NCI-H69 (cell line): Measurements from ENCODE around the gene TAPT1.
A peak's percentile ranks its signal among the peaks of the same experiment; 100 is the strongest.
"Not testable (repeated sequence)": the region's sequence is repeated elsewhere in the genome, so short reads cannot be mapped to it uniquely, and the experiment has no call there.

ENCODE experiments used
- DNase-seq: peaks from one replicate; lab custom pipeline; 2025; lab: John Stamatoyannopoulos, UW

TAPT1 gene

GRCh38 chr4:16169490-16169889, 56.8 kb downstream of the TAPT1 start:
- no peak for DNase-seq

GRCh38 chr4:16168710-16169388, 57.4 kb downstream of the TAPT1 start:
- DNase-seq, result no peak

DNA sequence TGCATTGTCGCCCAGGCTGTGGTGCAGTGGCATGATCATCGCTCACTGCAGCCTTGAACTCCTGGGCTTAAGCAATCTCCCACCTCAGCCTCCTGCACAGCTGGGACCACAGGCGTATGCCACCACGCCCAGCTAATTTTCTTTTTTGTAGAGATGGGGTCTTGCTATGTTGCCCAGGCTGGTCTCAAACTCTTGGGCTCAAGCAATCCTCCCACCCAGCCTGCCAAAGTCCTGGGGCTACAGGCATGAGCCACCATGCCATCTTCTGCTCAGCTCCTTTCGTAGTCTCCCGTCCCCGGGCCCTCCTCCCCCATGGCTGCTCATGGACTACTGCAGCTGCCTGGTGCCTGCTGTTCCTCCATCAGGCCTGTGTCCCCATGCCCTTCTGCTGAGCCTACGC, 58.1 kb downstream of the TAPT1 start:
- no peak for DNase-seq

- no peak for DNase-seq
Measured at GRCh38 chr4:16165931-16166330, 60.3 kb downstream of the TAPT1 start.

- no peak for DNase-seq
Measured at GRCh38 chr4:16162891-16163290, 63.4 kb downstream of the TAPT1 start.

DNA sequence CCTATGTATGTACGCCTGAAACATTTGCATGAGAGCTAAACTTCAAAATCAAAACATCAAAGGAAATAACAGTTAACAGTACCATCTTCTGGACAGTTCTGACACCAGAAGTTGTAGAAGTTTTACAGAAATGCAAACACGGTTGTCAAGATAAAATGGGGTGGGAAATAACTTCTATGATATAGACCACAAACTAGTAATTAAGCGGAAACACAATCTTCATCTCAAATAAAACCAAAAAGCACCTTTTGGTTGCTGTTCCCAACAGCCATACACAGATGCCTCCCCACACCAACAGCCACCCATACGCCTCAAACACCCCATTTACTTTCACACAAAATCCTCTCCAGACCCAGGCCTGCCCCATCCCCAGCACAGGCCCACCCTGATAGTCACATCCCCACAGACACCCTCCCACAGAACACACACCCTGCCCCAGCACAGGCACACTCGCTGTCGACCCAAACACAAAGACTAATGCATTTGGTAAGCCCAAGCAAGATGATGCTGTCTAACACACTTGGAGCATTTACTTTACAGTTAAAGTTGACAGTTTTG, 64.3 kb downstream of the TAPT1 start:
- no peak for DNase-seq

DNA sequence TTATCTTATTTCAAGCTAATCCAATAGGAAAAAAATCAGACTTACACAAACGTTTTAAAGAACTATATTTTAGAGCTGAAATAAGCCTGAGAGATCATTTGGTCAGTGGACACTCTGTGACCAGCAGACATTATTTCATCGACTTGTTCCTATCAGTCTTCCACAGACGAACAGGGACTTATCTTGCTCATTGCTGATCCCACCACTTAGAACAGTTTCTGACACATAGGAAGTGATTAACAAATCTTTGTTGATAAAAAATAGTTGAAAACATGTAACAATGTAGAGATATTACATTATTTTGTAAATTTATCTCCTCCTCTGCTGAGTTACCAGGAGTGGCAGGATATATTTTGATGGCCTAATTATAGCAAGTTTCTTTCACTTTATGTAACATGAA, 65.8 kb downstream of the TAPT1 start:
- no peak for DNase-seq

DNA sequence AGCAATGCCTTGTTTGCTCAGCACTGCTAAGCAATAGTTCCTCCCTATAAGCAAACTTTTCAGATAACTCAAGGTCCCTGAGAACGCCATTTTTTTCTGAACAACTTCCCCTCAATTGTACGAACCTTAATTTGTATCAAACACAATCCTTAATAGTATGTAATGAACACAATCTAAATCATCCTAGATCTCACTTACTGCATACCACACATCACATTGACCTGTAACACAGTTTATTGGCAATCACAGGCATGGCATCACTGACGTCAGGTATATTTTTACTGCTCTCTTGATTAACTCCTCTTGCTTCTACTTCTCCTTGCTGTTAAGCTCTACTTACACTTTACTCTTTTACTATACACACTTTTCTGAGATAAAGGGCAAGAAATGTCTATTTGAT, 67.0 kb downstream of the TAPT1 start:
- no peak for DNase-seq

- DNase-seq, result no peak
Measured at GRCh38 chr4:16158504-16158852, 67.8 kb downstream of the TAPT1 start.

DNA sequence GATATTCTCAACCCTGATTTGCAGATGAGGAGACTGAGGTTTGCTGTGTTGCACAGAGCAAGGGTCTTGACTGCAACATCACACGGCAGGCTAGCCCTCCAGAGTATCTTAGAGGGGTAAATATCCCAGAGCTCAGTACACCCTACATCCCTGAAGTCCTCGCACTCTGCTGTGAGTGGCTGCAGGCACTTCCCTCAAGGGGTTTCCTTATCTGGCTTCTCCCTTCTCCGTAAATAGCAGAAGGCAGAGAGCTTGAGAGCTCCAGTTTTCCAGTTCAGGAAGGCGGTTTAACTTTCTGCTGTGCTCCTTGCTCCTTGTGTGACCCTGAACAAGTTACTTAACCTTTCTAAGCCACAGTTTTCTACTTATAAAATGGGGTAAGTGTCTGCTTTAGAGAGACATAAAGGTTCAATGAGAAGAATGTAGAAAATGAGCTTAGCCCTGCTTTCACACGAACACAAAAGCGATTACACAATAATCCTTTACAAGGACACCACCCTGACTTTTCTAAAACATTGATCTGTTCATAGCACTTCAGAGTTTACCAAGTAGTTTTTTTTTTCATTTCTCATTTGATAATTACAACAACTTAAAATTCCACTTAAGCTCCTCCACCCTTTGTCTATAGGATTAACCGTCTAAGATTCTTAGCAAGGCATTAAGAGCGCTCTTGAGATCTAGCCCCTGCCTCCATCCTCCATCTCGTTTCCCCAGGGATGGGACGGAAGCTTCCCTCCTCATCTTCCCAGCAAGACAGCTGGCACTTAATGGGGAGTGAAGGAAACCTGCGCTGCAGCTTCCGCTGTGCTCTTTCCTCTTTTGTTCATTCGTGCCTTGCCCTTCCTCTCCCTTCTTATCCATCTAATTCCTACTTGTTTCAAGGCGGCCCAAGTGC, 68.4 kb downstream of the TAPT1 start:
- DNase-seq, result peak; percentile 11

GRCh38 chr4:16155528-16156169, 70.6 kb downstream of the TAPT1 start:
- peak; percentile 74 for DNase-seq

DNA sequence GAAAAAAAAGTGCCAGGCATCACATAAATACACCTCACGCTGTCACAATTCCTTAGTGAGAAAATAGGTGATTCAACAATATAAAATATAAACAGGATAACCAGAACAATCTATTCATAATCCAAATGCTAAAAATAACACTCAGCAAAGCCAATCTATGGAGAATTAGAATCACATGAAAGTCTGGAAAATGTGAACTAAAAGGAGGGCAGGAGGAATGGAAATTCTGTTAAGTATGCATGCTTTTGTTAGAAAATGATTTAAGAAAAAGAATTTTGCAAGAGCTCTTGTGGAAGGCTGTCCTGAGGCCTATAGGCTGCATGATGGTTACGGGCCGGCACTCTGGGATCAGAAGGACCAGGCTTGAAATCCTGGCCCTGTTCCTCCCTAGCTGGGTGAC, 71.8 kb downstream of the TAPT1 start:
- no peak for DNase-seq

DNA sequence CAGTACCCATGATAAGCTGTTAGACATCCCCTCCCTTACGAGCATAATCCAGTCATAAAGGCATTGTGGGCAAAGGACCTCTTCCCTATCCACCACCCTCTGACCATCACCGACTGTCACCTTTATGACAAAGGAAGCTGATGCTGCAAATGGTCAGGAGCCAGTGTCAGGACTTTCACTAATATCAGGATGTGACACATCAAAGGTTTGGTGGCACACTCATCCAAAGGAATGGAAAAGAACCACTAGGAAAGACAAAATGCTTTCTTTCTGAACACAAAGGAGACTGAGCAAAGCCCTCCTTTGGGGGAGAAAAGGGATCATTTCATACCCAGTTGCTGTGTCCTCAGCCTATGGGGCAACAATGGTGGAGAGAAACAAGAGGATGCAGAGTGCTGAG, 75.6 kb downstream of the TAPT1 start:
- DNase-seq, result no peak

GRCh38 chr4:16144913-16145312, 81.4 kb downstream of the TAPT1 start:
- DNase-seq, result not testable (repeated sequence)

DNA sequence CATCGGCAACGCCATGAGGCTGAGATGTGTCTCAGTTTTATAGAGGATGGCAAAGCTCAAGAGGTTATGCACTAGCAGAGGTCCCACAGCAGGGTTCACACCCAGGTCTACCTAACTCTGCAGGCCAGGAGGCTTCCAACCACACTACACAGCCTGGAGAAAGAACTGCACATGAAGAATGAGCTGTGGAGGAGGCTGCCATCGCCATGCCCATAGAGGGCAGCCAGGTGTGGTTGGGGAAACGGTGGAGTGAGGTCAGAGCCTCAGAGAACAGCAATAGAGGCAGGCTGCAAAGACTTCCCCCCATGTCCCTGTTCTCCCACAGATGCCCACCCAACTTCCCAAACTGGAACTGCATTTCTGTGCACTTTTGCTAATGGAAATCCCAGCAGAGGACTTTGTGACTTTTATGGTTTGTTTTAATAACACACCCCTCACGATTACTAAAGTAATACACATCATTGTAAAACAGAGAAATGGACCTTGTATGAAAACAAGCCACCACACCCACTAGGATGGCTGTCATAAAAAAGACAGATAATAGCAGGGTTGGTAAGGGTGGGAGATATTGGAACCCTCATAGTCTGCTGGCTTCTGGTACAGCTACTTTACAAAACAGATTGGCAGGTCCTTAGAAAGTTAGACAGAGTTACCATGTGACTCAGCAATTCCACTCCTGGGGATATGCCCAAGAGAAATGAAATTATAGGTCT, 83.5 kb downstream of the TAPT1 start:
- no peak for DNase-seq

- DNase-seq, result peak; percentile 26
Measured at GRCh38 chr4:16140879-16141249, 85.4 kb downstream of the TAPT1 start.

GRCh38 chr4:16140231-16140878, 85.9 kb downstream of the TAPT1 start:
- DNase-seq, result no peak

DNA sequence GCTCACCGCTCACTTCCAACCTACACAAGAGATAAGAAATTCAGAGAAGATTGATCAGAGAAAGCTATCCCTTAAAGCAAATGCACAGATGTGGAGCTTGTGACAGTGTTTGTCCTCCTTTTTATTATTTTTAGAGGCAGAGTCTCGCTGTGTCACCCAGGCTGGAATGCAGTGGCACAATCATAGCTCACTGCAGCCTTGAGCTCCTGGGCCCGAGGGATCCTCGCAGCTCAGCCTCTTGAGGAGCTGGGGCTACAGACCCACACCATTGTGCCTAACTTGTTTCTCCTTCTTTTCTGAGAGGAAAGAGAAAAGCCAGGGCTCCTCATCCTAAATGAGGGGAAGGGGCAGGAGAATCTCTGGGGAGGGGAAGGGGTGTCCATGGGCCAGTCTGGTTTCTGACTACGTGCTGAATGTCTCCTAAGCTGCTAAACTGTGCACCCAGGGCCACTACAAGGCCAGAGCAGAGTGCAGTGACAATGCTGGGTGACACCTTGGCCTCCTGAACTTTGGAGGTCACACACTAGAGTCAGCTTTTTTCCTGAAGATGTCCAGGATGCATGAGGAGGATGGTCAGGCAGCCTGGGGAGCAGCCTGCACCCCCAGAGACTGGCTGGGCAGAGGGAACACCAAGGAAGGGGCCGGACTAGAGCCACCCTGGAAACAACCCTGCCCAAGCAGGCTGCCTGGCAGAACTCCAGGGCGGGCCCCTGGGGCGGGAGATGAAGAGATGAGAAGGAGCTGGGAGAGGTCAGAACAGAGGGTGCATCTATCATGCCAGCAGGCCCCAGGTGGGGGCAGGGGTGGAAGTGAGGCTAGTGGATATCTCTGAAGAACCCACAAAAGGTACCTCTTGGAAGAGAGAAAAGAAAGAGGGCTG, 87.0 kb downstream of the TAPT1 start:
- no peak for DNase-seq

DNA sequence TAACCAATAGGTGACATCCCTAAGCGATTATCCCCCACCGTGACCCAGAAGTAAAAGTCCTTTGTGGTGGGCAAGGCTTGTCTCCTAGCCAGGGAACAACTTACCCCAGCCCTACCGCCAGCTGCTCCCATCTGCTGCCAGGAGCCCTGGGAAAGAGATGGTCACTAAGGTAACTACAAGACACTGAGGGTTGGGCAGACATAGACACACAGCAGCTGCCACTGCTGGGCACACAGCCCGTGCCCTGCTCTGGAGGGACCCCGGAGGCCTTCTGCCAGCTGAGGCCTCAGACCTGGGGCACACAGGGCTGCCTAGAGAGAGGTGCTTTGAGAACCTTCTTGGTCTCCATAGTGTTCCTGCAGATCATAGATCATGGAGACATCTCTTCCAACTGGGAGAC, 89.4 kb downstream of the TAPT1 start:
- no peak for DNase-seq

DNA sequence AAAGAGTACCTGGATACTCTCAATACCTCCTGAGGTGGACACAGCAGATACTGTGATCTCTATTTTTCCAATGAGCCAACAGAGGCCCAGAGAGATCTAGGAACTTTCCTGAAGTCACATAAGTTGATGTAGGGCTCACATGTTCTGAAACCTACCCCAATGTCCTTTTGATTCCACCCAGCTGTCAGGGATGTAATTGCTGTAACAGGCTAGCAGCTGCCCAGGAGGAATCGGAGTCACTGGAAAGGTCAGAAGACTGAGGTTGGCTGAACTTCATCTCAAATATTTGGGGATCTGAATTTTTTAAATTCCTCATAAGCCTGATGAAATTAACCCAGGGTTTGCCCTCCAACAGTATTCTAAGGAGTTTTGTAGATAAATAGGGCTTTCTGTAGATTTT, 90.0 kb downstream of the TAPT1 start:
- no peak for DNase-seq

DNA sequence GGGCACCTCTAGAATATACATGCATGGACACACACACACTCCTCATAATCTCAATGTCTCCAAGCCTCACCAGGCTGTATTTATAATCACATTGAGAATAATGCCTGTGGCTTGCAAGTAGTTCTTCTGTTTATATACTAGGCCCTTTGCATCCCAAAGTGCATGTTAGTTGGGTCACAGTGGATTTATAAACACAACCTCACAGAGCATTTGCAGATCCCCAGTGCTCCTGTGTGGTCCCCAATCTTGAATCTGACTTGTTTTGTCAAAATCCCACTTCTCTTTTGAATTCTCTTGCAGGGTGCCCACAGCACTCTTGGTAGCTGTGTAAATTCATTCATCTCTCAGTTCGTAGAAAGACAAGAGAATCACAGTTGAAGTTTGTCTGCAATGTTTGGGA, 92.9 kb downstream of the TAPT1 start:
- DNase-seq, result peak; percentile 31
